Peyer's patch (tissue), 4 donors: ENCODE measurements around the gene STAT5B.

ENCODE experiments used
- POLR2A ChIP-seq, 2 donors: fragments of 450-650 bp; IDR thresholded peaks; one replicate each; pipeline ENCODE4 v1.5.1; 2017; ENCODE audit warnings: antibody characterized with exemption in 2 of 2, mild to moderate bottlenecking in 2 of 2, moderate library complexity in 2 of 2
- TF ChIP-seq, protein P1 (sequence below), 6 experiments: fragments of 450-650 bp in 4 of 6; fragments of 200-600 bp in 2 of 6; sonication (generic) in 1 of 6; IDR thresholded peaks; one replicate each; pipeline ENCODE4 v1.5.1; 2017 to 2019; ENCODE audit warnings: antibody characterized with exemption in 6 of 6, mild to moderate bottlenecking in 3 of 6, moderate library complexity in 1 of 6

- TF ChIP-seq, protein P1, sequence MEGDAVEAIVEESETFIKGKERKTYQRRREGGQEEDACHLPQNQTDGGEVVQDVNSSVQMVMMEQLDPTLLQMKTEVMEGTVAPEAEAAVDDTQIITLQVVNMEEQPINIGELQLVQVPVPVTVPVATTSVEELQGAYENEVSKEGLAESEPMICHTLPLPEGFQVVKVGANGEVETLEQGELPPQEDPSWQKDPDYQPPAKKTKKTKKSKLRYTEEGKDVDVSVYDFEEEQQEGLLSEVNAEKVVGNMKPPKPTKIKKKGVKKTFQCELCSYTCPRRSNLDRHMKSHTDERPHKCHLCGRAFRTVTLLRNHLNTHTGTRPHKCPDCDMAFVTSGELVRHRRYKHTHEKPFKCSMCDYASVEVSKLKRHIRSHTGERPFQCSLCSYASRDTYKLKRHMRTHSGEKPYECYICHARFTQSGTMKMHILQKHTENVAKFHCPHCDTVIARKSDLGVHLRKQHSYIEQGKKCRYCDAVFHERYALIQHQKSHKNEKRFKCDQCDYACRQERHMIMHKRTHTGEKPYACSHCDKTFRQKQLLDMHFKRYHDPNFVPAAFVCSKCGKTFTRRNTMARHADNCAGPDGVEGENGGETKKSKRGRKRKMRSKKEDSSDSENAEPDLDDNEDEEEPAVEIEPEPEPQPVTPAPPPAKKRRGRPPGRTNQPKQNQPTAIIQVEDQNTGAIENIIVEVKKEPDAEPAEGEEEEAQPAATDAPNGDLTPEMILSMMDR (IDR thresholded peaks at IDR 0.05), result no peak
- TF ChIP-seq POLR2A (IDR thresholded peaks at IDR 0.05), result no peak
These were observed 104.4 kb downstream of the STAT5B start for GRCh38 chr17:42171831-42172230.
